Activated CD8-positive, alpha-beta memory T cell treated with anti-CD3 and anti-CD28 coated beads for 1 hour (primary cell): Measurements from ENCODE around the gene WBP1.

Source experiments
- DNase-seq, 2 donors: peaks; one replicate each; pipeline ENCODE4 v3.0.0-alpha.2; 2020; ENCODE audit warnings: low read depth in 1 of 2; ENCODE audit errors: extremely low read depth in 1 of 2

Gene WBP1

GRCh38 chr2:74501335-74502071 is 43.3 kb downstream of the WBP1 start:
- DNase-seq: no peak

DNA sequence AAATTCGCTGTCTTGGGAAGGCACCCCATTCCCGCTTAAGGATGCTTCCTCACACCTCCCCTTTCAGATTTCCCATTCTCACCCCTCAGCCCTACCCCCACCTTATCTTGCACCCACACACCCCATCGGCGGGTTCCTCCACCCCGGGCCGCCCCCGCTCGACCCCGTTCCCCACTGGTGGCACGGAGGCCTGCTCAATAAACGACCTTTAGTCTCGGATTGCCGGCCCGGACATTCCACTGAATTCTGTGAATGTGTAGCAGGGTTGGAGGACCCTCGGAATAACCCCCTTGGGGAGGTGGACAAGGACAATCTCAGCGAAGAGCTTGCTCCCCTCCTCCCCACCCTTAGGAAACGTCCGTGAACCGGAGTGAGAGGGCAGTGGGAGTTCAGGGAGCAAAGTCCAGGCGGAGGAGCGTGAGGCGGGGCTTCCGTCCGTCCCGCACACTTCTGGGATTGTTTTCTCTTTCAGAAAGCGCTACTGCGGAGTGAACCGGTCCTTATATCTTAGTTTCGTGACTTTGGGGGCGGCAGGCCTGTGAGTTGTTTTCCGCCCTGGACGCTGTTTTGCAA is 44.0 kb downstream of the WBP1 start:
- no peak for DNase-seq

DNA sequence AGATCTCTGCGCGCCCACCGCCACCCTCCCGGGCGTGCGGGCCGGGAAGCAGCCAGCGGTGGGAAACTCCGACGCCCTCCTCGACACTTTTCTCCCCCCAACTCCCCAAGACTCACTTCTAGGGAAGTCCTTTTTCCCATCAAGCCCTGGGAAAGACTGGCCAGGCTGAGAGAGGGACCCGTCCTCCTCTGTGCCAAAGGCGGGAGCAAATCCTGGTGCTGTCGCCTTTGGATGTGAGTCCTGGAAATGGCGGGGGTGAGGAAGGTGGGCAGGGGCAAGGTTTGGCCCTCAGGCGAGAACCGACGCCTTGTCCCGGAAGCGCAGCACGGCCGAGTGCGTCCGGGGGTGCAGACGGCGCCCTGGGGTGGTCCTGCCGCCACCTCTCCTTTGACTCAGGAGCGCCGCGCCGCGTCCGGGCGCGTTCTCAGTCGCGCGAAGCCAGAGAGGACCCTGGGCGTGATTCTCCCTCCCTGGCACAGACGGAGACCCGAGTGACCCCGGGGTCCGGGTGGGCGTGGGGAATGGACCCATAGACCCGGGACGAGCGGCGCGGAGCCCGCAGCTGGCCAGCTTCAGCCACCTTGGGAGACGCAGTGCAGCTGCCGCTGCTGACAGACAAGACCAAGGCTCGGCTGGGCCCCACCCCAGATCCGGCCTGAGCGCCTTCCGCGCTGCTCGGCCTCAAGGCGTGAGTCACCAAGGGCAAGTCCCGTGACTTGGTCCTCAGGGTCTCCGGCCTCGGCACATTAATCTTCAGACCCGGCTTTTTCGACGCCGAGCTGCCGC is 44.7 kb downstream of the WBP1 start:
- DNase-seq: no peak

GRCh38 chr2:74503506-74504475 is 45.6 kb downstream of the WBP1 start:
- DNase-seq: no peak

GRCh38 chr2:74504591-74504990 is 46.4 kb downstream of the WBP1 start:
- DNase-seq: no peak

- no peak for DNase-seq
Measured at GRCh38 chr2:74505448-74506246, 47.4 kb downstream of the WBP1 start.

DNA sequence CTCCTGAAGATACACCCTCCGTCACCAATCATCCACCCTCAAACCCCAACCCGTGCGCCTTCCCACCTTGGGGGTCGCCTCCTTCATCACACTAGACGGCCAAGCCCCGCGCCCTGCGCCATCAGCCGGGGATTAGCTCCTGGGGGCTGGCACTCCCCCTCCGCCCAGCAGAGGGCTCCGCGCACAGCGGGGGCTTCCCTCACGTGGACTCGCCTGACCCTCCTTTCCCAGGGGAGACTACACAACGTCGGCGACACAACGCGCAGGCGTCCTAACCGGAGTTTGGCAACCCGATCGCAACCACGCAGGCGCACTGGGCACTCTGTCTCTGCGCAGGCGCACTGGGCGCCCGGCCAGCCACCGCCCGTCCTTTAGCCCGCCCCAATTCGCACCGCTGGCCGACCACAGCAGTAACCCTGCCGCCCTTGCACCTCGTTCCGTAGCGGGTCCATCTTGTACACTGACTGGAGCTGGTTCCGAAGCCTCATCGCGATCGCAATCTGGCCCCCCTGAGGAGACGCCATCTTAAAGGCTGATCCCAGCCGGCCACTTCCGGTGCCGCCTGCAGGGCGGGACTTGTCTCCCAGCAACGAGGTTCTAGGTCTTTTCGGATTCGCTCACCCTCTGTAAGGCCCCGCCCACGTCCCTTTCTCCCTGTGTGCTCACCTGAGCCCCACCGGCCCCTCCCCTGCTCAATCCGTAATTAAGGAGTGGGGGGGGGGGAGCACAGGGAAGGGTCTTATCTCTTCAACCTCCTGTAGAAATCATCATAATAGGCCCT is 49.1 kb downstream of the WBP1 start, which contains the start of gene PCGF1:
Gene PCGF1 (minus strand): TSS at position 551 of the 781 bp plus-strand sequence. CDS start 27 bp downstream, at position 524.
- DNase-seq: peak; percentile 97 to 98

GRCh38 chr2:74507926-74508520 is 49.8 kb downstream of the WBP1 start:
- DNase-seq: no peak

DNA sequence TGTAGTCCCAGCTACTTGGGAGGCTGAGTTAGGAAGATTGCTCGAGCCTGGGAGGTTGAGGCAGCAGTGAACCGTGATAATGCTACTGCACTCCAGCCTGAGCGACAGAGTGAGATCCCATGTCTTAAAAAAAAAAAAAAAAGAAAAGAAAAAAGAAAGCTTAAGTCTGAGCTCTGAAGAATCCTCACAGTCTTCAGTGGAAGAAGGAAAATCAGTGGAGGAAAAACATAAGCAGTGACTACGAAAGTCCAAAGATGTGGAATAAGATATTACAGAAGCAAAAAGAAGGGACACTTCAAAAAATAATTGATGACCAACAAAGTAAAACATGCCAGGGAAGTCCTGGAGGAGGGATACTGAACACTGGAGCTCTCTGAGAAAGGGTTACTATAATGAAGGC is 52.0 kb downstream of the WBP1 start:
- DNase-seq: no peak
